Measurements from ENCODE around the gene UBA5.

- TF ChIP-seq POLR2A (IDR thresholded peaks at IDR 0.05) (no peak), CTCF (IDR thresholded peaks at IDR 0.05 in 4 of 5, conservative IDR thresholded peaks at IDR 0.05 in 1 of 5) (no peak)
Measured at GRCh38 chr3:132642539-132642847, 17.6 kb upstream of the UBA5 start.

All from gastrocnemius medialis (tissue), 4 donors.